ENCODE measurements around the gene C12orf75.
"Not testable (repeated sequence)": the region's sequence is repeated elsewhere in the genome, so short reads cannot be mapped to it uniquely, and the experiment has no call there.

Gene C12orf75

GRCh38 chr12:105382771-105383622 is 52.5 kb downstream of the C12orf75 start:
- no peak for DNase-seq

GRCh38 chr12:105384220-105384619 is 53.7 kb downstream of the C12orf75 start:
- no peak for DNase-seq

GRCh38 chr12:105384916-105385535 is 54.5 kb downstream of the C12orf75 start:
- no peak for DNase-seq

- no peak for DNase-seq
Observed at GRCh38 chr12:105386431-105386830, 55.9 kb downstream of the C12orf75 start.

GRCh38 chr12:105391231-105391630 is 60.7 kb downstream of the C12orf75 start:
- no peak for DNase-seq

- DNase-seq = no peak
Observed at GRCh38 chr12:105393587-105393986, 63.1 kb downstream of the C12orf75 start.

GRCh38 chr12:105396024-105396423 is 65.5 kb downstream of the C12orf75 start:
- DNase-seq = no peak

GRCh38 chr12:105396983-105397382 is 66.5 kb downstream of the C12orf75 start:
- DNase-seq = no peak

GRCh38 chr12:105398930-105399329 is 68.4 kb downstream of the C12orf75 start:
- DNase-seq = no peak

- no peak for DNase-seq
Observed at GRCh38 chr12:105399428-105400081, 69.1 kb downstream of the C12orf75 start.

- no peak for DNase-seq
Observed at GRCh38 chr12:105400227-105400626, 69.7 kb downstream of the C12orf75 start.

GRCh38 chr12:105401198-105401597 is 70.7 kb downstream of the C12orf75 start:
- DNase-seq = no peak

- DNase-seq = no peak
Observed at GRCh38 chr12:105402366-105402765, 71.9 kb downstream of the C12orf75 start.

- no peak for DNase-seq
Observed at GRCh38 chr12:105403095-105403494, 72.6 kb downstream of the C12orf75 start.

GRCh38 chr12:105404134-105404533 is 73.6 kb downstream of the C12orf75 start:
- DNase-seq = not testable (repeated sequence)

GRCh38 chr12:105406497-105406896 is 76.0 kb downstream of the C12orf75 start:
- no peak for DNase-seq

- DNase-seq = no peak
Observed at GRCh38 chr12:105409279-105409678, 78.8 kb downstream of the C12orf75 start.

- DNase-seq = no peak
Observed at GRCh38 chr12:105409801-105410471, 79.4 kb downstream of the C12orf75 start.

- DNase-seq = no peak
Observed at GRCh38 chr12:105413911-105414487, 83.5 kb downstream of the C12orf75 start.

GRCh38 chr12:105417732-105418131 is 87.2 kb downstream of the C12orf75 start:
- DNase-seq = no peak

- DNase-seq = no peak
Observed at GRCh38 chr12:105418229-105418628, 87.7 kb downstream of the C12orf75 start.

- DNase-seq = no peak
Observed at GRCh38 chr12:105418821-105419291, 88.4 kb downstream of the C12orf75 start.

- no peak for DNase-seq
Observed at GRCh38 chr12:105419606-105420005, 89.1 kb downstream of the C12orf75 start.
